ENCODE results near the gene RAB3B.

RAB3B gene

GRCh38 chr1:51955797-51956527, 34.5 kb downstream of the RAB3B start:
- DNase-seq (ENCODE audit: low read depth) = no peak

GRCh38 chr1:51954783-51955182, 35.7 kb downstream of the RAB3B start:
- no peak for DNase-seq (ENCODE audit: low read depth)

GRCh38 chr1:51953079-51953478, 37.4 kb downstream of the RAB3B start:
- DNase-seq (ENCODE audit: low read depth) = no peak

GRCh38 chr1:51952638-51953037, 37.9 kb downstream of the RAB3B start:
- DNase-seq (ENCODE audit: low read depth) = no peak

- DNase-seq (ENCODE audit: low read depth) = no peak
These were observed 39.8 kb downstream of the RAB3B start for GRCh38 chr1:51950701-51951100.

GRCh38 chr1:51949014-51949702, 41.3 kb downstream of the RAB3B start:
- DNase-seq (ENCODE audit: low read depth) = no peak

GRCh38 chr1:51948491-51948915, 42.0 kb downstream of the RAB3B start:
- DNase-seq (ENCODE audit: low read depth) = no peak

- no peak for DNase-seq (ENCODE audit: low read depth)
These were observed 44.2 kb downstream of the RAB3B start for GRCh38 chr1:51946300-51946699.

GRCh38 chr1:51945591-51945990, 44.9 kb downstream of the RAB3B start:
- DNase-seq (ENCODE audit: low read depth) = no peak

- DNase-seq (ENCODE audit: low read depth) = no peak
These were observed 48.2 kb downstream of the RAB3B start for GRCh38 chr1:51942281-51942680.

- DNase-seq (ENCODE audit: low read depth) = no peak
These were observed 49.0 kb downstream of the RAB3B start for GRCh38 chr1:51941528-51941927.

- no peak for DNase-seq (ENCODE audit: low read depth)
These were observed 53.4 kb downstream of the RAB3B start for GRCh38 chr1:51937112-51937511.

- DNase-seq (ENCODE audit: low read depth) = no peak
These were observed 54.0 kb downstream of the RAB3B start for GRCh38 chr1:51936531-51936930.

GRCh38 chr1:51933344-51933743, 57.2 kb downstream of the RAB3B start:
- DNase-seq (ENCODE audit: low read depth) = no peak

GRCh38 chr1:51930329-51930728, 60.2 kb downstream of the RAB3B start:
- no peak for DNase-seq (ENCODE audit: low read depth)

- DNase-seq (ENCODE audit: low read depth) = no peak
These were observed 61.6 kb downstream of the RAB3B start for GRCh38 chr1:51928896-51929295.

GRCh38 chr1:51927029-51927428, 63.5 kb downstream of the RAB3B start:
- no peak for DNase-seq (ENCODE audit: low read depth)

GRCh38 chr1:51926171-51926812, 64.2 kb downstream of the RAB3B start:
- DNase-seq (ENCODE audit: low read depth) = peak; percentile 27

GRCh38 chr1:51924455-51924854, 66.0 kb downstream of the RAB3B start:
- no peak for DNase-seq (ENCODE audit: low read depth)

- DNase-seq (ENCODE audit: low read depth) = no peak
These were observed 68.5 kb downstream of the RAB3B start for GRCh38 chr1:51922040-51922439.

- no peak for DNase-seq (ENCODE audit: low read depth)
These were observed 70.4 kb downstream of the RAB3B start for GRCh38 chr1:51920130-51920529.

- DNase-seq (ENCODE audit: low read depth) = no peak
These were observed 70.8 kb downstream of the RAB3B start for GRCh38 chr1:51919684-51920083.

Data from fibroblast of the conjunctiva (primary cell).